GM23338 (cell line): Measurements from ENCODE around the gene ZMYND8. TPM values are rescaled to one million over a fixed set of nuclear protein-coding genes. Genes with fewer than 3 reads are reported as not detected.

Experiments used
- ATAC-seq: fragments of 200-7000 bp; cut with Tn5 transposase; 3 replicates; pipeline ENCODE4 v1.9.1; 2020
- DNase-seq: peaks from one replicate; pipeline ENCODE4 v3.0.0-alpha.2; 2015; ENCODE audit warnings: low spot score
- H2AFZ ChIP-seq: fragments of 200-600 bp; sonication (generic); 2 replicates; pipeline ENCODE4 v1.8.0; 2016; ENCODE audit warnings: antibody characterized with exemption, mild to moderate bottlenecking, moderate library complexity
- H3F3A ChIP-seq: fragments of 200-600 bp; sonication (generic); replicated peaks from 2 replicates; pipeline ENCODE4 v1.8.0; 2017; ENCODE audit warnings: antibody characterized with exemption, mixed run types, low read depth
- H3K27ac ChIP-seq: fragments of 200-600 bp; sonication (generic); 2 replicates; pipeline ENCODE4 v1.6.1; 2016; ENCODE audit warnings: low read depth
- H3K27me3 ChIP-seq: fragments of 200-600 bp; sonication (generic); 2 replicates; pipeline ENCODE4 v1.8.0; 2016; ENCODE audit warnings: mild to moderate bottlenecking, mixed run types, moderate library complexity; ENCODE audit not compliant: insufficient read depth
- H3K36me3 ChIP-seq: fragments of 200-600 bp; sonication (generic); 2 replicates; pipeline ENCODE4 v1.8.0; 2016; ENCODE audit warnings: mild to moderate bottlenecking; ENCODE audit not compliant: insufficient read depth
- H3K4me1 ChIP-seq: fragments of 200-600 bp; sonication (generic); 2 replicates; pipeline ENCODE4 v1.8.0; 2016; ENCODE audit warnings: mild to moderate bottlenecking, moderate library complexity; ENCODE audit not compliant: insufficient read depth
- H3K4me2 ChIP-seq: fragments of 200-600 bp; sonication (generic); 2 replicates; pipeline ENCODE4 v1.7.1; 2017; ENCODE audit warnings: mixed run types
- H3K4me3 ChIP-seq: fragments of 200-600 bp; sonication (generic); 2 replicates; pipeline ENCODE4 v1.6.1; 2016; ENCODE audit warnings: mixed run types
- H3K79me2 ChIP-seq: fragments of 200-600 bp; sonication (generic); replicated peaks from 2 replicates; pipeline ENCODE4 v1.8.0; 2017; ENCODE audit warnings: mild to moderate bottlenecking; ENCODE audit not compliant: insufficient read depth
- H3K9me2 ChIP-seq: fragments of 200-600 bp; sonication (generic); 2 replicates; pipeline ENCODE4 v1.8.0; 2017; ENCODE audit not compliant: insufficient read depth
- H4K20me1 ChIP-seq: fragments of 200-600 bp; sonication (generic); replicated peaks from 2 replicates; pipeline ENCODE4 v1.8.0; 2017; ENCODE audit warnings: mild to moderate bottlenecking; ENCODE audit not compliant: insufficient read depth
- H3K27ac Mint-ChIP-seq: 2 replicates; pipeline ENCODE4 v1.8.0; 2020; ENCODE audit warnings: inconsistent platforms, mild to moderate bottlenecking, moderate library complexity, mixed read lengths
- H3K27me3 Mint-ChIP-seq: 3 replicates; pipeline ENCODE4 v1.8.0; 2022; ENCODE audit warnings: low read depth, mild to moderate bottlenecking, moderate library complexity, mixed read lengths, inconsistent platforms; ENCODE audit not compliant: insufficient read depth, poor library complexity
- H3K36me3 Mint-ChIP-seq: 3 replicates; pipeline ENCODE4 v1.8.0; 2021; ENCODE audit warnings: low read depth, mild to moderate bottlenecking, inconsistent platforms, moderate library complexity, mixed read lengths
- H3K4me1 Mint-ChIP-seq: 3 replicates; pipeline ENCODE4 v1.8.0; 2020; ENCODE audit warnings: mild to moderate bottlenecking, inconsistent platforms, mixed read lengths
- H3K4me3 Mint-ChIP-seq: 3 replicates; pipeline ENCODE4 v1.8.0; 2021; ENCODE audit warnings: moderate library complexity, mild to moderate bottlenecking, inconsistent platforms, mixed read lengths
- H3K9me3 Mint-ChIP-seq: 3 replicates; pipeline ENCODE4 v1.8.0; 2020; ENCODE audit warnings: moderate library complexity, mild to moderate bottlenecking, inconsistent platforms, mixed read lengths
- CREB1 ChIP-seq: fragments of 250-450 bp; sonication (Bioruptor Pico); IDR thresholded peaks from 2 replicates; pipeline ENCODE4 v1.5.0; 2020; ENCODE audit warnings: low read depth, mild to moderate bottlenecking, moderate library complexity
- EZH2phosphoT487 ChIP-seq: fragments of 200-600 bp; sonication (generic); IDR thresholded peaks from one replicate; pipeline ENCODE4 v1.8.1; 2018; ENCODE audit warnings: antibody characterized with exemption; ENCODE audit not compliant: unreplicated experiment
- NANOG ChIP-seq: IDR thresholded peaks from 2 replicates; pipeline ENCODE4 v1.6.1; 2016; ENCODE audit warnings: antibody characterized with exemption, borderline replicate concordance
- POLR2AphosphoS5 ChIP-seq: IDR thresholded peaks from 2 replicates; pipeline ENCODE4 v1.6.1; 2016; ENCODE audit warnings: antibody characterized with exemption, low read depth
- STAT1 ChIP-seq: IDR thresholded peaks from one replicate; pipeline ENCODE4 v1.6.1; 2016; ENCODE audit warnings: antibody characterized with exemption; ENCODE audit not compliant: unreplicated experiment
- ZNF331 ChIP-seq: fragments of 250-450 bp; sonication (Bioruptor Pico); IDR thresholded peaks from 2 replicates; pipeline ENCODE4 v1.5.0; 2020; ENCODE audit warnings: low read depth, mild to moderate bottlenecking, moderate library complexity
- polyA plus RNA-seq: library from polyadenylated mRNA; unstranded; fragments of >200 nt; fragmentation: Nextera tagmentation; extraction: Ambion mirVana; gene quantifications from 2 replicates; pipeline ENCODE4 v1.2.1, GENCODE V29; 2016
- total RNA-seq: library from RNA; depleted of rRNA; stranded (reverse); fragments of >200 nt; shearing (Covaris generic); gene quantifications from 2 replicates; pipeline ENCODE4 v1.2.3, GENCODE V29; 2014
- TF ChIP-seq, protein P1 (sequence below): IDR thresholded peaks from one replicate; pipeline ENCODE4 v1.6.1; 2018; ENCODE audit warnings: antibody characterized with exemption; ENCODE audit not compliant: unreplicated experiment
- TF ChIP-seq, protein P2 (sequence below): IDR thresholded peaks from 2 replicates; pipeline ENCODE4 v1.6.1; 2016; ENCODE audit warnings: antibody characterized with exemption
- TF ChIP-seq, protein P3 (sequence below): fragments of 250-450 bp; sonication (Bioruptor Pico); IDR thresholded peaks from 2 replicates; pipeline ENCODE4 v1.5.0; 2020; ENCODE audit warnings: mild to moderate bottlenecking, moderate library complexity

The ZMYND8 gene
- total and polyA plus RNA-seq, 2 experiments from 2014 or later: 70.9 to 128 TPM

DNA sequence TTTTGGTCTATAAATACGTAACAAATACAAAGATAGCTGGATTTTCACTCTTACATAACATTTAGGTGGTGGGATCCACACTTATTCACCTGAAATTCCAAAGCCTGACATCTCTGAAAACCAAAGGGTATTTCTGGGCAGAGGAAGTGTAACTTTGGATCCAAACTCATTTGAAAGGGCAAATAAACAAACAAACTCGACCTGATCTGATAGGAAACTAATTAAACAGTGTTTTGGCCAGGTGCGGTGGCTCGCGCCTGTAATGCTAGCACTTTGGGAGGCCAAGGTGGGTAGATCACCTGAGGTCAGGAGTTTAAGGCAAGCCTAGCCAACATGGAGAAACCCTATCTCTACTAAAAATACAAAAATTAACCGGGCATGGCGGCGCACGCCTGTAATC is 128.9 kb downstream of the ZMYND8 start (continued):
- TF ChIP-seq, protein P1, sequence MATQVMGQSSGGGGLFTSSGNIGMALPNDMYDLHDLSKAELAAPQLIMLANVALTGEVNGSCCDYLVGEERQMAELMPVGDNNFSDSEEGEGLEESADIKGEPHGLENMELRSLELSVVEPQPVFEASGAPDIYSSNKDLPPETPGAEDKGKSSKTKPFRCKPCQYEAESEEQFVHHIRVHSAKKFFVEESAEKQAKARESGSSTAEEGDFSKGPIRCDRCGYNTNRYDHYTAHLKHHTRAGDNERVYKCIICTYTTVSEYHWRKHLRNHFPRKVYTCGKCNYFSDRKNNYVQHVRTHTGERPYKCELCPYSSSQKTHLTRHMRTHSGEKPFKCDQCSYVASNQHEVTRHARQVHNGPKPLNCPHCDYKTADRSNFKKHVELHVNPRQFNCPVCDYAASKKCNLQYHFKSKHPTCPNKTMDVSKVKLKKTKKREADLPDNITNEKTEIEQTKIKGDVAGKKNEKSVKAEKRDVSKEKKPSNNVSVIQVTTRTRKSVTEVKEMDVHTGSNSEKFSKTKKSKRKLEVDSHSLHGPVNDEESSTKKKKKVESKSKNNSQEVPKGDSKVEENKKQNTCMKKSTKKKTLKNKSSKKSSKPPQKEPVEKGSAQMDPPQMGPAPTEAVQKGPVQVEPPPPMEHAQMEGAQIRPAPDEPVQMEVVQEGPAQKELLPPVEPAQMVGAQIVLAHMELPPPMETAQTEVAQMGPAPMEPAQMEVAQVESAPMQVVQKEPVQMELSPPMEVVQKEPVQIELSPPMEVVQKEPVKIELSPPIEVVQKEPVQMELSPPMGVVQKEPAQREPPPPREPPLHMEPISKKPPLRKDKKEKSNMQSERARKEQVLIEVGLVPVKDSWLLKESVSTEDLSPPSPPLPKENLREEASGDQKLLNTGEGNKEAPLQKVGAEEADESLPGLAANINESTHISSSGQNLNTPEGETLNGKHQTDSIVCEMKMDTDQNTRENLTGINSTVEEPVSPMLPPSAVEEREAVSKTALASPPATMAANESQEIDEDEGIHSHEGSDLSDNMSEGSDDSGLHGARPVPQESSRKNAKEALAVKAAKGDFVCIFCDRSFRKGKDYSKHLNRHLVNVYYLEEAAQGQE: no peak
- no peak for TF ChIP-seq POLR2AphosphoS5
- TF ChIP-seq EZH2phosphoT487: no peak
- TF ChIP-seq NANOG: no peak
- TF ChIP-seq STAT1: no peak
- TF ChIP-seq, protein P2, sequence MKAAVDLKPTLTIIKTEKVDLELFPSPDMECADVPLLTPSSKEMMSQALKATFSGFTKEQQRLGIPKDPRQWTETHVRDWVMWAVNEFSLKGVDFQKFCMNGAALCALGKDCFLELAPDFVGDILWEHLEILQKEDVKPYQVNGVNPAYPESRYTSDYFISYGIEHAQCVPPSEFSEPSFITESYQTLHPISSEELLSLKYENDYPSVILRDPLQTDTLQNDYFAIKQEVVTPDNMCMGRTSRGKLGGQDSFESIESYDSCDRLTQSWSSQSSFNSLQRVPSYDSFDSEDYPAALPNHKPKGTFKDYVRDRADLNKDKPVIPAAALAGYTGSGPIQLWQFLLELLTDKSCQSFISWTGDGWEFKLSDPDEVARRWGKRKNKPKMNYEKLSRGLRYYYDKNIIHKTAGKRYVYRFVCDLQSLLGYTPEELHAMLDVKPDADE: no peak
- no peak for TF ChIP-seq ZNF331

DNA sequence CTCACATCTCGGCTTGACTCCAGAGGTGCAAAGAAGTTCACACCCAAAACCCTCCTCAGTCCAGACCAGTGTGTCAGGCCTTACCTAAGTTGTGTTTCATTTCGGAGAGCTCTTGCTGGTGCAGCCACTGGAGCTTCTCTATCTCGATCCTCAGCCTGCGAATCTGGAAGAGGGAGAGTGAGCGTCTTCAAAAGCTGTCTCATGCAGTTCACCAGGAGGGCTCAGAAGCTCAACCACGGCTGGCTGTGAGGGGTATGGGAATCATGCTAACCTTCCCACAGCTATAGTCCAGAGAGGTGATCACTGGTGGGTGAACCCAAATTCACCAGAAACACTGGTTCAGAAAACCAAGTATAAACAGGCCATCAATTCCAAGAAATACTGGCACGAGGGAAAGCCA is 129.4 kb downstream of the ZMYND8 start:
- H3K4me3 Mint-ChIP-seq: no peak overlapping the region
- H3K36me3 ChIP-seq: peaks cover 70% of the 10 kb centered on the region
- no peak overlapping the region for H3K4me2 ChIP-seq
- H2AFZ ChIP-seq: no peak overlapping the region
- H3K79me2 ChIP-seq: peaks cover 38% of the 10 kb centered on the region
- peaks cover 20% of the 10 kb centered on the region for H3F3A ChIP-seq
- ATAC-seq (no peak), DNase-seq (no peak)
- peaks cover 21% of the 10 kb centered on the region for H4K20me1 ChIP-seq
- 0 out of 2 replicates have a peak overlapping the region, but pooled peaks have one; percentile 50 for H3K27ac ChIP-seq
- peak overlapping the region; percentile 70; the same call in 1 of the 2 replicates for H3K27ac Mint-ChIP-seq
- no peaks in the 10 kb centered on the region for H3K9me3 Mint-ChIP-seq
- H3K4me1 Mint-ChIP-seq: peaks cover 14% of the 10 kb centered on the region
- TF ChIP-seq CREB1 (CRISPR knock-in tag): no peak
- TF ChIP-seq, protein P3, sequence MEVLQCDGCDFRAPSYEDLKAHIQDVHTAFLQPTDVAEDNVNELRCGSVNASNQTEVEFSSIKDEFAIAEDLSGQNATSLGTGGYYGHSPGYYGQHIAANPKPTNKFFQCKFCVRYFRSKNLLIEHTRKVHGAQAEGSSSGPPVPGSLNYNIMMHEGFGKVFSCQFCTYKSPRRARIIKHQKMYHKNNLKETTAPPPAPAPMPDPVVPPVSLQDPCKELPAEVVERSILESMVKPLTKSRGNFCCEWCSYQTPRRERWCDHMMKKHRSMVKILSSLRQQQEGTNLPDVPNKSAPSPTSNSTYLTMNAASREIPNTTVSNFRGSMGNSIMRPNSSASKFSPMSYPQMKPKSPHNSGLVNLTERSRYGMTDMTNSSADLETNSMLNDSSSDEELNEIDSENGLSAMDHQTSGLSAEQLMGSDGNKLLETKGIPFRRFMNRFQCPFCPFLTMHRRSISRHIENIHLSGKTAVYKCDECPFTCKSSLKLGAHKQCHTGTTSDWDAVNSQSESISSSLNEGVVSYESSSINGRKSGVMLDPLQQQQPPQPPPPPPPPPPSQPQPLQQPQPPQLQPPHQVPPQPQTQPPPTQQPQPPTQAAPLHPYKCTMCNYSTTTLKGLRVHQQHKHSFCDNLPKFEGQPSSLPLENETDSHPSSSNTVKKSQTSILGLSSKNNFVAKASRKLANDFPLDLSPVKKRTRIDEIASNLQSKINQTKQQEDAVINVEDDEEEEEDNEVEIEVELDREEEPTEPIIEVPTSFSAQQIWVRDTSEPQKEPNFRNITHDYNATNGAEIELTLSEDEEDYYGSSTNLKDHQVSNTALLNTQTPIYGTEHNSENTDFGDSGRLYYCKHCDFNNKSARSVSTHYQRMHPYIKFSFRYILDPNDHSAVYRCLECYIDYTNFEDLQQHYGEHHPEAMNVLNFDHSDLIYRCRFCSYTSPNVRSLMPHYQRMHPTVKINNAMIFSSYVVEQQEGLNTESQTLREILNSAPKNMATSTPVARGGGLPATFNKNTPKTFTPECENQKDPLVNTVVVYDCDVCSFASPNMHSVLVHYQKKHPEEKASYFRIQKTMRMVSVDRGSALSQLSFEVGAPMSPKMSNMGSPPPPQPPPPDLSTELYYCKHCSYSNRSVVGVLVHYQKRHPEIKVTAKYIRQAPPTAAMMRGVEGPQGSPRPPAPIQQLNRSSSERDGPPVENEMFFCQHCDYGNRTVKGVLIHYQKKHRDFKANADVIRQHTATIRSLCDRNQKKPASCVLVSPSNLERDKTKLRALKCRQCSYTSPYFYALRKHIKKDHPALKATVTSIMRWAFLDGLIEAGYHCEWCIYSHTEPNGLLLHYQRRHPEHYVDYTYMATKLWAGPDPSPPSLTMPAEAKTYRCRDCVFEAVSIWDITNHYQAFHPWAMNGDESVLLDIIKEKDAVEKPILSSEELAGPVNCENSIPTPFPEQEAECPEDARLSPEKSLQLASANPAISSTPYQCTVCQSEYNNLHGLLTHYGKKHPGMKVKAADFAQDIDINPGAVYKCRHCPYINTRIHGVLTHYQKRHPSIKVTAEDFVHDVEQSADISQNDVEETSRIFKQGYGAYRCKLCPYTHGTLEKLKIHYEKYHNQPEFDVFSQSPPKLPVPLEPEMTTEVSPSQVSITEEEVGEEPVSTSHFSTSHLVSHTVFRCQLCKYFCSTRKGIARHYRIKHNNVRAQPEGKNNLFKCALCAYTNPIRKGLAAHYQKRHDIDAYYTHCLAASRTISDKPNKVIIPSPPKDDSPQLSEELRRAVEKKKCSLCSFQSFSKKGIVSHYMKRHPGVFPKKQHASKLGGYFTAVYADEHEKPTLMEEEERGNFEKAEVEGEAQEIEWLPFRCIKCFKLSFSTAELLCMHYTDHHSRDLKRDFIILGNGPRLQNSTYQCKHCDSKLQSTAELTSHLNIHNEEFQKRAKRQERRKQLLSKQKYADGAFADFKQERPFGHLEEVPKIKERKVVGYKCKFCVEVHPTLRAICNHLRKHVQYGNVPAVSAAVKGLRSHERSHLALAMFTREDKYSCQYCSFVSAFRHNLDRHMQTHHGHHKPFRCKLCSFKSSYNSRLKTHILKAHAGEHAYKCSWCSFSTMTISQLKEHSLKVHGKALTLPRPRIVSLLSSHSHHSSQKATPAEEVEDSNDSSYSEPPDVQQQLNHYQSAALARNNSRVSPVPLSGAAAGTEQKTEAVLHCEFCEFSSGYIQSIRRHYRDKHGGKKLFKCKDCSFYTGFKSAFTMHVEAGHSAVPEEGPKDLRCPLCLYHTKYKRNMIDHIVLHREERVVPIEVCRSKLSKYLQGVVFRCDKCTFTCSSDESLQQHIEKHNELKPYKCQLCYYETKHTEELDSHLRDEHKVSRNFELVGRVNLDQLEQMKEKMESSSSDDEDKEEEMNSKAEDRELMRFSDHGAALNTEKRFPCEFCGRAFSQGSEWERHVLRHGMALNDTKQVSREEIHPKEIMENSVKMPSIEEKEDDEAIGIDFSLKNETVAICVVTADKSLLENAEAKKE (CRISPR knock-in tag): no peak
- no peaks in the 10 kb centered on the region for H3K27me3 ChIP-seq
- H3K36me3 Mint-ChIP-seq: peaks cover 95% of the 10 kb centered on the region
- no peak overlapping the region for H3K4me3 ChIP-seq
- no peaks in the 10 kb centered on the region for H3K9me2 ChIP-seq
- H3K27me3 Mint-ChIP-seq: peaks cover 12% of the 10 kb centered on the region
- peaks cover 9% of the 10 kb centered on the region; the same call in 1 of the 2 replicates for H3K4me1 ChIP-seq
